GM18526 (cell line): ENCODE measurements around the gene TMEM72.

ENCODE experiments used
- POLR2A ChIP-seq: IDR thresholded peaks from 3 replicates; pipeline ENCODE4 v1.6.1; 2011; ENCODE audit not compliant: insufficient read length; ENCODE audit errors: extremely low read depth

Gene TMEM72

DNA sequence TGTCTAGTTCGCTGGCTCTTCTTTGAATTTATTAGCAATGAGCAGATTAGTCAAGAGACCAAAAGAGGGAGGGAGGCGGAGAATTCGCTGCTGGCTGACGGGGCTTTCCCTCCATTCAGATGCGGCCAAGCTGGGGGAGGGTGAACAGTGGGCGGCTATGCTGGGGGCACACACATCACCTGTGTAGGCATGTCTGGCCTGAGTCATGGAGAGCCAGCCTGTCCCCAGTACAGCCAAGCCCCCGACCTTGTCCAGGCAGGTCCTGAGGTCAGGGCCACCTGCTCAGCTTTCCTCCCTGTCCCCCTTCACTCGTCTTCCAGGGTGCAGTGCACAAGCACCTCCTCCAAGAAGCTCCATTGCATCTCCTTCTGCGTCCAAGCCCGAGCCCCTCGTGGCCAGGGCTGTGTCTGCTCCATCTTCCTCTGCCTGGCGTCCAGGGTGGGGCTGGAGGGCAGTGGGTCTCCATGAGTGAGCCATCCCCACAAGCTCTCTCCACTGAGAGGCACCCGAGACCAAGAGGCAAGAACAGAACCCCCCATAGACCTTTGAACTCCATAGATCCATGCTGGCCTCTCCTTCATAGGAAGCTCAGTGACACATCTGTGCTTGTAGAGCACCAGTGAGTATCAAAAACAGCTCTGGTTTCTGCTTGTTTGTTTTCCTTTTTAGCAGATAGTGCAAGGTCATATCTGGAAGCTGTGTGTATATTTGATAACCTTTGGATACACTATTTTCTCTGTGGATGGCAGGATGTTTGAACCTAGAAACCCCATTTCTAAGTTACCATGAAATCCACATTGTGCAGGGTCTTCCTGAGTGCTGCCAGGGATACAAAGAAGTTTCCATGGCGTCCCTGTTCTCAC is 69.4 kb downstream of the TMEM72 start:
- no peak for TF ChIP-seq POLR2A

GRCh38 chr10:44981172-44982113 is 70.3 kb downstream of the TMEM72 start:
- TF ChIP-seq POLR2A = no peak

GRCh38 chr10:44982114-44982460 is 71.0 kb downstream of the TMEM72 start:
- no peak for TF ChIP-seq POLR2A

GRCh38 chr10:44982496-44982895 is 71.4 kb downstream of the TMEM72 start:
- TF ChIP-seq POLR2A = no peak

DNA sequence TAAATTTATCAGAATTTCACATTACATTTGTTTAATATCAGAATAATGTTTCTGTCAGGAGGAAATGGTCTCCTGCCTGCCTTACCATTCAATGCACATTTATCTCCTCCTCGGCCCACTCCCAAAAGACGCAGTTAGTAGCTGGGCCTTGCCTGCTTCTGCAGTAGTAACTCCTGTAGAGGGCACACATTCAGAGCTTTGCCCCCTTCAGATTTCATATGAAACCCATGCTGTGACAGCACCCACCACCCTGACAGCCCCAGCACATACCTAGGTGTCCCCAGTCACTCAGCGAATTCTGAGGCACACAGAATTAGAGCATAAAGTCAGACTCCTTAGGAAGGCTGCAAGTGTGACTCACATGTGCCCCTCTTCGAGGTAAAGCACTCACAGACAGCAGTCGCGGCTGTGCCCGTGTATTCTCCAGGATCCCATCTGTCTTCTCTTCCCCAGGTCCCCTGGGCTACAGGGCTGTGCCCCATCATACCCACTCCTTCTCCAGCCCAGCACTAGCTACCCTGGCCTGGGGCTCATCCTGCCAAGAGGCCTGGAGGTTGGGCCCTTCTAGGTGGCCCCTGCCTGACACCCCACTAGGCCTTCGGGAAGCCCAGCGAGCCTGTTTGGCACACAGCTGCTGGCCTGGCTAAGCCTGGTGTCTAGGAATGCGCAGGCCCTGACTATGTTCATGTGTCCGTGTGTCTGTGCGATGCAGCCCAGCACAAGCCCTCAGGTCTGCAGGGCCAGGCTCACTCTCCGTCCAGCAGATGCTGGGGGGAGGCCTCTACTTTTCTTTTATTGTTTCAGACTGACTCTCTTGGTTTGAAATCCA is 72.1 kb downstream of the TMEM72 start:
- TF ChIP-seq POLR2A = no peak

DNA sequence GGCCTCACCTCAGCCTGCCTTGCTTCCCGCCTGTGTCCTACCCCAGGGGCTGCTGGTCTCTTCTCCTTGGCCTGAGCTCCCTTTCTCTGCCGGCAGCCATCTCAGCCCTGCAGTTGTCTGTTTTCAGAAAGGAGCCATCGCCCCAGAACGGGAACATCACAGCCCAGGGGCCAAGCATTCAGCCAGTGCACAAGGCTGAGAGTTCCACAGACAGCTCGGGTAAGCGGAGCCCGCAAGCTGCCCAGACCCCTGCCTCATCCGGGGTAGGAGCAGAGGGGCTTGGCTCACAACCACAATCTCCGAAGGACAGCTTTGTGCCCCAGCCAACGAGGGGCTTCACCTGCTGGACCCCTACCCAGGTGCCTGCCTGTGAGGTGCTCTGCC is 72.8 kb downstream of the TMEM72 start:
- no peak for TF ChIP-seq POLR2A

DNA sequence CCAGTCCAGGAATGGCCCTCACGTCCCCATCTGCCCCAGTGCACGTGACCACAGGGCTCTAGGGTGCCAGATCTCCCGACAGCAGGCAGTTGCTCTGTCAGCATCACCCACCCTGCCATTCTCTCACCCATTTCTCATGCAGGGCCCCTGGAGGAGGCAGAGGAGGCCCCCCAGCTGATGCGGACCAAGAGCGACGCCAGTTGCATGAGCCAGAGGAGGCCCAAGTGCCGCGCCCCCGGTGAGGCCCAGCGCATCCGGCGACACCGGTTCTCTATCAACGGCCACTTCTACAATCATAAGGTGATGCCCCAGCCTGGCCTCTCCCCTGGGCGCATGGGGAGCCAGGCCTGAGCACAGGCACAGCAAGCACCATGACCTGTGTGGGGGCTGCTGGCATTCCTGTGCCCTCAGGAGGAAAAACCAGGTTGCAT is 73.5 kb downstream of the TMEM72 start:
- TF ChIP-seq POLR2A = no peak

DNA sequence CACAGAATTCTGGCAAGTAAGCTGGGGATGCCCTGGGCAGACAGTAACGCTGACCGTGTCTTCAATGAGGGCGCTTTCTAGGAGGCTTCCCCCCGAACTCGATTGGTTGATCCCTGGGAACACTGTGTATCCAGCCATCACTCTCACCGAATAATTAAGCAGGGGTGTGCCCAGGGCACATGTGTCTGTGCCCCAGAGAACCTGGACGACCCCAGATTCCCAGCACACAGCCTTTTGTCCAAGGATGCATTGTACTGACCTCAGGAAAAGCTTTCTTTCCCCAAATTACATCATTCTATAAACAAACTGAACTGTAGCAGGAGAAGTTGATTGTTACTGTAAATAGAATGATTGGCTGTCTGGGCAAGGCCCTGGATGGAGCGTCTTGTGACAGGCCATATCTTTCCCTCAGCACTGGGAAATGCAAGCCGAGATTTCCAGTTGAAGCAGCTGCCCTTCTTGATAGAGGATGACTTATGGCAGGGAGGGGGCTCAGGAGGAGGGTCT is 74.1 kb downstream of the TMEM72 start:
- TF ChIP-seq POLR2A = no peak

GRCh38 chr10:44986179-44986578 is 75.0 kb downstream of the TMEM72 start:
- no peak for TF ChIP-seq POLR2A
